Tibial nerve (tissue), 4 donors: ENCODE data around the gene QSER1.

Experiments used
- EP300 ChIP-seq, 2 donors: sonication (generic); formaldehyde crosslinking; IDR thresholded peaks; one replicate each; pipeline ENCODE4 v1.6.1; 2017; ENCODE audit warnings: antibody characterized with exemption in 2 of 2, mild to moderate bottlenecking in 1 of 2
- POLR2A ChIP-seq, 2 donors: fragments of 450-650 bp; IDR thresholded peaks; one replicate each; pipeline ENCODE4 v1.6.1; 2017; ENCODE audit warnings: antibody characterized with exemption in 2 of 2, mild to moderate bottlenecking in 2 of 2, moderate library complexity in 2 of 2
- TF ChIP-seq, protein P1 (sequence below), 5 experiments: fragments of 200-600 bp in 3 of 5; fragments of 450-650 bp in 2 of 5; sonication (generic) in 3 of 5; IDR thresholded peaks; one replicate each; pipeline ENCODE4 v1.5.1; 2016 to 2019; ENCODE audit warnings: antibody characterized with exemption in 5 of 5, mild to moderate bottlenecking in 3 of 5, moderate library complexity in 2 of 5

DNA sequence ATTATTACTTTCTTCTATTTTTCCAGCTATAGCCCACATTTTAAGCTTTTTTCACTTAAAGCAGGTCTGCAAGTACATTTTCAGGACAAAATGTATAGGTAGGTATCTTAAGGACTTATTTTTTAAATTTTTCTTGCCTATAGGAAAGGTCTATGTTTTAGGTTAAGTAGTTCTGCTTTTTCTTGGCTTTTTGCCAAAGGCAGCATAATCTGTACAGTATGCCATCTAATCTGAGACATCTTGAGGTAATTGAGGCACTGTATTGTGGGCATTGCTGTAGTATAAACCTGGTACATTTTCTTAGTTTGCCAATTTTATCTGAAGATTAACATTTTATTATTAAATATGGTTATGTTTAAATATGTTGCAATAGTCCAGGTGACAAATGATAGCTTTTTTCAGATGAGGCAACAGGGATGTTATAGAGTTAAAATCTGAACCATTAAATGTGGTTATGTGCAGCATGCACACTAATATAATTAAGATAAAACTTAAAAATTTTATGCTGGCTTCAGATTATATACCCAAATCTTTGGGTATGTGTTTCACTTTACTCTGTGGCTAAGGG lies 42.9 kb downstream of the QSER1 start:
- TF ChIP-seq, protein P1, sequence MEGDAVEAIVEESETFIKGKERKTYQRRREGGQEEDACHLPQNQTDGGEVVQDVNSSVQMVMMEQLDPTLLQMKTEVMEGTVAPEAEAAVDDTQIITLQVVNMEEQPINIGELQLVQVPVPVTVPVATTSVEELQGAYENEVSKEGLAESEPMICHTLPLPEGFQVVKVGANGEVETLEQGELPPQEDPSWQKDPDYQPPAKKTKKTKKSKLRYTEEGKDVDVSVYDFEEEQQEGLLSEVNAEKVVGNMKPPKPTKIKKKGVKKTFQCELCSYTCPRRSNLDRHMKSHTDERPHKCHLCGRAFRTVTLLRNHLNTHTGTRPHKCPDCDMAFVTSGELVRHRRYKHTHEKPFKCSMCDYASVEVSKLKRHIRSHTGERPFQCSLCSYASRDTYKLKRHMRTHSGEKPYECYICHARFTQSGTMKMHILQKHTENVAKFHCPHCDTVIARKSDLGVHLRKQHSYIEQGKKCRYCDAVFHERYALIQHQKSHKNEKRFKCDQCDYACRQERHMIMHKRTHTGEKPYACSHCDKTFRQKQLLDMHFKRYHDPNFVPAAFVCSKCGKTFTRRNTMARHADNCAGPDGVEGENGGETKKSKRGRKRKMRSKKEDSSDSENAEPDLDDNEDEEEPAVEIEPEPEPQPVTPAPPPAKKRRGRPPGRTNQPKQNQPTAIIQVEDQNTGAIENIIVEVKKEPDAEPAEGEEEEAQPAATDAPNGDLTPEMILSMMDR (IDR thresholded peaks at IDR 0.05), result no peak
- TF ChIP-seq POLR2A (IDR thresholded peaks at IDR 0.05) (no peak), EP300 (IDR thresholded peaks at IDR 0.05) (no peak)
